IPS-11a (cell line): Measurements from ENCODE around the gene TBC1D3H.
"Not testable (repeated sequence)": the region's sequence is repeated elsewhere in the genome, so short reads cannot be mapped to it uniquely, and the experiment has no call there.

Experiments
- H3K4me3 ChIP-seq: one replicate; pipeline ENCODE4 v1.5.1; 2013; ENCODE audit warnings: low read depth, low read length, control low read depth

The TBC1D3H gene

DNA sequence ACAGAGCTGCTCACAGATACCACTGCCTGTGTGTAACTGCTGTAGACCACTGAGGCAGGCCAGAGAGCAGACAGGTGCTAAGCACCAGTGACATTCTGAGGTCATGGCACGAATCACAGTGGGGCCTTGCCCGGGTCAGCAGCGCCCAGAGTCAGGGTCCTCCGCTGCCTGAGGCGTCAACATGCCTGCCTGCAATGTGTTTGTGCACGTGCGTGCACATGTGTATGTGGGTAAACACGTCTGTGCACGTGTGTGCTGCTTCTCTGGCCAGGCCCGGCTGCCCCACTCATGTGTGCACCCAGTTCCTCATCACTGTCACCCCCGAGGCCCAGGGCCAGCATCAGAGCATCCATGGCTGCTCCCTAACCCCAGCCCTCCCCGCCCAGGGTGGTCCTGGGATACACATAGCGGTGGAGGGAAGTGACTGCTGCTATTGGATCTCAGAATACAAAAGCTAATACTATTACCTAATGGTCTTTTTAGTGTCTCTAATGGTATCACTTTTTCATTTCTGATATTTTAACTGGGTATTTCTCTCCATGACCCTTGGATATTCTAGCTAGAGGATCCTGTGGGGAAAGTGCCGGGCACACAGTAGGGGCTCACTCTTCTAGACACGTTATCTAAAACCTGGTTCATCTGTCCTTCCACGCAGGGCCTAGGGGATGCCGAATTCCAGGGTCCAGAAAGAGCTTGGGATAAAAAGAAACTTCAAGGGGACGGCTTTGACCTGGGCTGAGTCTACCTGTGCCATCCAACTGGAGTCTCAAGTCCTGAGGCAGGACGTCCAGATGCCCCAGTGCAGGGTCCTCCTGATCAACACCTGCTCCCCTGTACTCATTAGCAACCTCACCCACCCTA is at the start of gene TBC1D3H:
TSS of gene TBC1D3H (minus strand) at position 51 of the 861 bp plus-strand sequence. CDS start 1,540 bp downstream, outside the sequence.
- not testable (repeated sequence) for H3K4me3 ChIP-seq

DNA sequence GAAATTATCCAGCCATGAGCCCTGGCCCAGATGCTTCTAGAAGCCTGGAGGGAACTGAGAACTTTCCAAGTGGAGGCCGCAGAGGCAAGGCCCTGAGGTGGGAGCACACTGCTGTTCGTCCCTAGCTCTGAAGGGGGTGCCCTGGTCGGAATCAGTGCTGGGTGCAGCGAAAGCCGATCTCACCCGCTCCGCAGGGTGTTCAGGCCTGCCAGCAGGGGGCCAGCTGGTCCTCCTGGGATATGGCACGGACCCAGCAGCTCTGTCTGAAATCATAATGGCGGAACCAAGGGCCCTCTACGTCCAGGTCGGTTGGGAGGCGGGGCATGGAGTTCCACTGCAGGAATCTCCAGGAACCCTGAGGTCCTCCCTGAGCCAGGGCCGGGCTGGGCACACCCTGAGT is 40.7 kb upstream of the TBC1D3H start:
- not testable (repeated sequence) for H3K4me3 ChIP-seq

DNA sequence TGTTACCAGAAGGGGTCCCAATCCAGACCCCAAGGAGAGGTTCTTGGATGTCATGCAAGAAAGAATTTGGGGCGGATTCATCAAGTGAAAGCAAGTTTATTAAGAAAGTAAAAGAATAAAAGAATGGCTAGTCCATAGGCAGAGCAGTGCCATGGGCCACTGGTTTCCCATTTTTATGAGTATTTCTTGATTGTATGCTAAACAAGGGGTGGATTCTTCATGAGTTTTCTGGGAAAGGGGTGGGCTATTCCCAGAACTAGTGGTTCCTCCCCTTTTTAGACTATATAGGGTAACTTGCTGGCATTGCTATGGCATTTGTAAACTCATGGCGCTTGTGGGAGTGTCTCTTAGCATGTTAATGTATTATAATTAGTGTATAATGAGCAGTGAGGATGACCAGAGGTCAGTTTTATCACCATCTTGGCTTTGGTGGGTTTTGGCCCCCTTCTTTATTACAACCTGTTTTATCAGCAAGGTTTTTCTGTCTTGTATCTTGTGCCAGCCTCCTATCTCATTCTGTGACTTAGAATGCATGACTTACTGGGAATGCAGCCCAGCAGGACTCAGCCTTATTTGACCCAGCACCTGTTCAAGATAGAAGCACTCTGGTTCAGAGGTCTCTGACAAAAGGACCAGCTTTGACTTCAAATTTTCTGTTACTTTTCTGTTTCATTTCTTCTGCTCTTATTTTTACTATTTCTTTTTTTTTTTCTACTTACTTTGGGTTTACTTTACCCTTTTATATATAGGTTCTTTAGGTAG is 27.1 kb upstream of the TBC1D3H start:
- not testable (repeated sequence) for H3K4me3 ChIP-seq

DNA sequence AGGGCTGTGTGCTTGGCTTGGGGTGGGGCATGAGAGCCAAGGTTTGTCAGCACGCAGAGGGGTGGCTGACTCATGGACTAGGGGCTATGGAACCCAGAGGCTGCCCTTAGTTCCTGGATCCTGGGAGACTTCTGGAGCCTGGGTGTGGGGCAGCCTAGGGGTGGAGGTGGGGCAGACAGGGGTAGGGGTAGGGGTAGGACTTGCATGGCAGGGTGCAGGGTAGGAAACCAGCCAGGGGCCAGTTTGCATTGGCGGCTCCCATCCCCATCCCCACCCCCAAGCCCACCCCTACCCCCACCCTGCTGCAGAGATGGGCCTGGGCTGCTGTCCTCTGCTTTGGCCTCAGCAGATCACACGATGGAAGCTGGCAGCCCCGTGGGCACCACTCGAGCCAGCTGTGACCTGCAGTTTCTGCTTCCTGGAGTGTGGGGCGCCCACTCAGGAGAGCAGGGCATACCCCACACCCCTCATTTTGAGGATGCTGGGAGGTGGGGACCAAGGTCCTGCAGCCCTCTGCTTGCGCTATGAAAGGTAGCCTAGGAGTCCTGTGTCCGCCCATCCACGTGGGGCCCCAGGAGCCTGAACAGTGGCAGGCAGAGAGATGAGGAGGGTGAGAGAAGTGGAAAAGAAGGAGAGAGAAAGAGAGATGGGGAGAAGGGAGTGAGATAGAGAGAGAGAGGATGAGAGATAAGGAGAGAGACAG is 2.9 kb upstream of the TBC1D3H start:
- not testable (repeated sequence) for H3K4me3 ChIP-seq

GRCh38 chr17:36375938-36376337 is 12.3 kb downstream of the TBC1D3H start:
- not testable (repeated sequence) for H3K4me3 ChIP-seq

DNA sequence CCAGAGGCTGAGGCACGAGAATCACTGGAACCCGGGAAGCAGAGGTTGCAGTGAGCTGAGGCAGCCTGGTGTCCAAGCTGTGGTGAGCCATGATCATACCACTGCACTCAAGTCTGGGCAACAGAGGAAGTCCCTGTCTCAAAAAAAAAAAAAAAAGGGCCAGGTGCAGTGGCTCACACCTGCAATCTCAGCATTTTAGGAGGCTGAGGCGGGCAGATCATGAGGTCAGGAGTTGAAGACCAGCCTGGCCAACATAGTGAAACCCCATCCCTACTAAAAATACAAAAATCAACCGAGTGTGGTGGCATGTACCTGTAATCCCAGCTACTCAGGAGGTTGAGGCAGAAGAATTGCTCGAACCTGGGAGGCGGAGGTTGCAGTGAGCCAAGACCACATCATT is 25.7 kb downstream of the TBC1D3H start:
- not testable (repeated sequence) for H3K4me3 ChIP-seq
